ENCODE data around the gene REXO1. TPM values are rescaled to one million over a fixed set of nuclear protein-coding genes. Genes with fewer than 3 reads are reported as not detected.
"Not testable (repeated sequence)": the region's sequence is repeated elsewhere in the genome, so short reads cannot be mapped to it uniquely, and the experiment has no call there.

The REXO1 gene
- 12.5 and 14.4 TPM in 2 replicates for total RNA-seq (2014; rRNA removed; shearing (Covaris generic))
- 21.2 and 21.7 TPM in 2 replicates for polyA plus RNA-seq (2015; cell fraction: cytosol; rRNA removed)
- polyA plus RNA-seq (2015; cell fraction: nucleus; rRNA removed) = 57.3 and 181 TPM in 2 replicates

DNA sequence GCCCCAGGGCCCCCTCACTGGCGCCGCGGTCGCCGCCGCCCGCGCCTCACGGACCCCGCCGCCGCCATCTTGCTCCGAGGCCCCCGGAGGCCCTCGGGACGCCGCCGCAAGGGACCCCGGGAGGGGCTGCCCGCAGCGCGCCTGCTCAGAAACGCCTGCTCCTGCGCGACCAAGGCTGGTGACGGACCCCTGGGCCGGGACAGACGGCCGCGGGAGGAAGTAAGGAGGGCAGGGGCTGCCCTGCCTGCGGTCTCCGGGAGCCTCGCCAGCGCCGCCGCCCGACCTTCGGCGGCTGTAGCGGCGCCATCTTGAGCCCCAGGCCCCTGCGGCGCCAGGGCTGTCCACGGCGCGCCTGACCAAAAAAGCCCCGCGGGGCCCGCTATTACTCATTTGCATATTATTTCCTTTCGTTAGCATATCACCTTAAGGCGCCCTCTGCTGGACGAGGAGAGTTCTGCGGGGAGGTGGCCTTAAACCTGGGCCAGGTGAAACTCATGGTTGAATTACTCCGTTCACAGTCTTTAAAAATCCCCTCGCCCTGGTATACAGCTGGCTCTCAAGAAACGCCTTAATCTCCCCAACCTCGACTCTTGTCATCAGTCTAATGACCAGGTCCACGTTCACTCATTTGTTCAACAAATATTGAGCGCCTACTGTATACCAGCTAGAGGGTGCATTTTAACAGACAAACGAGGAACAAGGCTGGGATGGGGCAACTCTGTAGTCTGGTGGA lies at the start of gene REXO1:
Gene REXO1 (minus strand): TSS at position 85 of the 733 bp plus-strand sequence. CDS start 125 bp downstream, outside the sequence.
- DNase-seq (ENCODE audit: low read depth) = peak; percentile 94

DNA sequence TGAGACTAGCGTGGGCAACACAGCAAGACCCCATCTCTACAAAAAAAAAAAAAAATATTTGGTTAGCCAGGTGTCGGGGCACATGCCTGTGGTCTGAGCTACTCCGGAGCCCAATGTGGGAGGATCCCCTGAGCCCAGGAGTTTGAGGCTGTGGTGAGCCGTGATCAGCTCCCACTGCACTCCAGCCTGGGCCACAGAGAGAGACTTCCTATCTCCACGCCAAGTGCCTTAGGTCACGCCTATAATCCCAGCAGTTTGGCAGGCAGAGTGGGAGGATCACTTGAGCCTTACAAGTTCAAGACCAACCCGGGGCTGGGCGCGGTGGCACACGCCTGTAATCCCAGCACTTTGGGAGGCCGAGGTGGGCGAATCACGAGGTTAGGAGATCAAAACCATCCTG lies 48.2 kb upstream of the REXO1 start:
- no peak for DNase-seq (ENCODE audit: low read depth)

DNA sequence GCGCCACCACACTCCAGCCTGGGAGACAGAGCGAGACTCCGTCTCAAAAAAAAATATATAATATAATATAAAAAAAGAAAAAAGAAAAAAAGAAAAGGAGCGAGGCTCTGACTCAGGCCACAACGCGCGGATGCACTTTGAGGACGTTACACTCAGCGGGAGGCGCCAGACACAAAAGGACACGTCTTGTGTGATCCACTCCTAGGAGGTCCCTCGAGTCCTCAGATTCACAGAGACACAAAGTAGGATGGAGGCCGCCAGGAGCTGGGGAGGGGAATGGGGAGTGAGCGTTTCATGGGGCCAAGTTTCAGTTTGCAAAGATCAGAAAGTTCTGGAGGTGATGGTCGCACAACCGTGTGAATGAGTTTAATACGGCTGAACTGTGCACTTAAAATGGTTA lies 45.5 kb upstream of the REXO1 start:
- no peak for DNase-seq (ENCODE audit: low read depth)

DNA sequence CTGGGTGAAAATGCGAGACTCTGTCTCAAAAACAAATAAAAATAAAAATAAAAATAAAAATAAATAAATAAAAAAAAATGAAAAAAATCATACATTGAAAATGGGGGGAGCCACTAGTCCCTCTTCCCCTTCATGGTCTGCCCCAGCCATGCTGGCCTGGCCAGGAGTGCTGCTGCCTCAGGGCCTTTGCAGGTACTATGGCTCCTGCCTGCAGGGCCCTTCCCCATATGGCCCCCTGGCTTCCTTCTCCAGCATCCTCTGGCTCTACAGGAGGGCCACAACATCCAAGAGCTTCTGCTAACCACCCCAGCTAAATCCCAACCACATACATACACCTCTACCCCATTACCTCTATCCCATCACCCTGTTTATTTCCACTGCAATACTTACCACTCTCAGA lies 41.6 kb upstream of the REXO1 start:
- no peak for DNase-seq (ENCODE audit: low read depth)

DNA sequence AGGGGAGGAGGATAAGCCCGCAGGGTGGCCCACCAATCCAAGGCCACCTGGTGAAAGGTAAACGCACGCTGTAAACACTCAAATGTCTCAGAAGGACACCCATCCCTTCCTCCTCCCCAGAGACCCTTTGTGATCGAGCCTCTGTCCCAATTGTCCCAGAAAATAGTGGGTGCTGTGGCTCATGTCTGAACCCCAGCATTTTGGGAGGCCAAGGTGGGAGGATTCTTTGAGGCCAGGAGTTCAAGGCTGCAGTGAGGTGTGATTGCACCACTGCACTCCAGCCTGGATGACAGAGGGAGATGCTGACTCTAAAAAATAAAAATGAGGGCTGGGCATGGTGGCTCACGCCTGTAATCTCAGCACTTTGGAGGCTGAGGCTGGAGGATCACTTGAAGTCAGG lies 40.1 kb upstream of the REXO1 start:
- no peak for DNase-seq (ENCODE audit: low read depth)

DNA sequence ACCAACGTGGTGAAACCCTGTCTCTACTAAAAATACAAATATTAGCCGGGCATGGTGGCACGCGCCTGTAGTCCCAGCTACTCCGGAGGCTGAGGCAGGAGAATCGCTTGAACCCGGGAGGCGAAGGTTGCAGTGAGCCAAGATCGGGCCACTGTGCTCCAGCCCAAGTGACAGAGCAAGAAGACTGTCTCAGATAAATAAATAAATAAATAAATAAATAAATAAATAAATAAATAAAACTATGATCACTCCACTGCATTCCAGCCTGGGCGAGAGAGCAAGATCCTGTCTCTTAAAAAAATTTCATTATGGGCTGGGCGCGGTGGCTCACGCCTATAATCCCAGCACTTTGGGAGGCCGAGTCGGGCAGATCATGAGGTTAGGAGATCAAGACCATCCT lies 38.1 kb upstream of the REXO1 start:
- not testable (repeated sequence) for DNase-seq (ENCODE audit: low read depth)

- peak; percentile 85 for DNase-seq (ENCODE audit: low read depth)
Measured at GRCh38 chr19:1885398-1886119, 37.3 kb upstream of the REXO1 start, which contains the start of gene ABHD17A. Gene ABHD17A (minus strand): TSS chr19:1885496. CDS start chr19:1881566, 3,930 bp downstream.

DNA sequence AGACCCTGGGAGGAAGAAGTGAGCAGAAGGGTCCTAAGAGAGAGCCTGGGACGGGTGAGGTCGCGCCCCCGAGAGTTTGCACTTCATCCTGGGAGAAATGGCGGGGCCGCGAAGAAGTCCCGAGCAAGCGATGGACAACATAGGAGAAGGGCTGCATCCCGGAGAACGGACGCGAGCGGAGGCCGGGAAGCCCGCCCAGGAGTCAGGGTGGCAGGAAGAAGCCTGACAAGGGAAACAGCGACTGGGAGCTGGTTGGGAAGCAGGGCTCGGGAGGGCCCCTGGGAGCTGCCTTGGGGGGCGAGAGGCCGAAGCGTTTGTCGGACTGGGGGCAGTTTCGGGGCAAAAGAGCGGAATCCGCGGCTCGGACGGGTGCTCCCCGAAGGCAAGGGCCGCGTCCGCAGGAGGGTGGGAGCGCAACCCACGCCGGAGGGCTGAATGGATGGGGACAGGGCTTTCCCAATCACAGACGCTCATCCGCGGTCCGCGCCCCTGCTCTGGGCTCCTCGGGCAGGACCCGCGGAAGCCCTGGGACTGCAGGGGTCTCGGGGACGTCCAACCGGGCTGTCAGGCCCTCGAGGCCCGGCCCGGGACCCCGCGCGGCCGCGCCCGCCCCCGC lies 36.5 kb upstream of the REXO1 start:
- no peak for DNase-seq (ENCODE audit: low read depth)

GRCh38 chr19:1884291-1884718 lies 36.0 kb upstream of the REXO1 start:
- DNase-seq (ENCODE audit: low read depth) = no peak

GRCh38 chr19:1883784-1884183 lies 35.5 kb upstream of the REXO1 start:
- DNase-seq (ENCODE audit: low read depth) = no peak

- no peak for DNase-seq (ENCODE audit: low read depth)
Measured at GRCh38 chr19:1882786-1883692, 34.8 kb upstream of the REXO1 start.

GRCh38 chr19:1882089-1882785 lies 34.0 kb upstream of the REXO1 start:
- no peak for DNase-seq (ENCODE audit: low read depth)

GRCh38 chr19:1881393-1882088 lies 33.3 kb upstream of the REXO1 start:
- not testable (repeated sequence) for DNase-seq (ENCODE audit: low read depth)

GRCh38 chr19:1880611-1881392 lies 32.5 kb upstream of the REXO1 start:
- DNase-seq (ENCODE audit: low read depth) = no peak

DNA sequence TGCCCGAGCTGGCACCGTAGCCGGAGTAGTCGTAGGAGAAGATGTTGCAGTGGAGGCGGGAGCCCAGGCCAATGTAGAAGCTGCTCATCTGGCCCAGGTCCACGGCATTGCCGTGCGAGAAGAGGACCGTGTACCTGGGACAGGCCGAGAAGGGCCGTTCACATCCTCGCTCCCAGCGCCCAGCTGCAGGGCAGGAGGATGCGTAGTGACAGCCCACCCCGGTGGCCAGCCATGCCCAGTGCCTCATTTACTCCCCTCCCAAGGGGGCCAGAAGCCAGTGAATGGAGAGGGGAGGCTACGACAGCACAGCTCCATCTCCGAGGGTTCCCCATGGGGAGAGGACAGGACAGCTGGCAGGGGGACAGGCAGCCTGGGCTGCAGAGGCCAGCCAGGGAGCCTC lies 31.7 kb upstream of the REXO1 start:
- not testable (repeated sequence) for DNase-seq (ENCODE audit: low read depth)

GRCh38 chr19:1878583-1878982 lies 30.3 kb upstream of the REXO1 start:
- not testable (repeated sequence) for DNase-seq (ENCODE audit: low read depth)

DNA sequence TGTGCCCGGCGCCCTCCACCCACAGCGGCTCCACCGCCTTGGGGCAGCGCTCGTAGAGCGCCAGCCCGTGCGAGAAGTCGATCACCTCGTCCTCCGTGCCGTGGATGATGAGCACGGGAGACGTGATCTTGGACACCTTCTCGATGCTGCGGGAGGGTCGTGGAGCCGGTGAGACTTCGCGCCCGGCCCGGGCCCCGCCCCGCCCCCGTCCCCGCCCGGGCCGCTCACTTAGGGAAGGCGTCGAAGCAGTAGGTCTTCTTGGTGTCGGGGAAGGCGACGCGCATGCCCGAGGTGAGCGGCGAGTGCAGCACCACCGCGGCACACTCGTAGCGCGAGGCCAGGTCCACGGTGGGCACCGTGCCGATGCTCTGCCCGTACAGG lies 29.0 kb upstream of the REXO1 start:
- DNase-seq (ENCODE audit: low read depth) = not testable (repeated sequence)

GRCh38 chr19:1876496-1877279 lies 28.4 kb upstream of the REXO1 start:
- not testable (repeated sequence) for DNase-seq (ENCODE audit: low read depth)

Data from HT1080 (cell line).